Measurements from ENCODE around the gene TBC1D22A. TPM values are rescaled to one million over a fixed set of nuclear protein-coding genes. Genes with fewer than 3 reads are reported as not detected.

The TBC1D22A gene
- total RNA-seq, 1 experiment from 2014 or later, result 20.9 TPM

DNA sequence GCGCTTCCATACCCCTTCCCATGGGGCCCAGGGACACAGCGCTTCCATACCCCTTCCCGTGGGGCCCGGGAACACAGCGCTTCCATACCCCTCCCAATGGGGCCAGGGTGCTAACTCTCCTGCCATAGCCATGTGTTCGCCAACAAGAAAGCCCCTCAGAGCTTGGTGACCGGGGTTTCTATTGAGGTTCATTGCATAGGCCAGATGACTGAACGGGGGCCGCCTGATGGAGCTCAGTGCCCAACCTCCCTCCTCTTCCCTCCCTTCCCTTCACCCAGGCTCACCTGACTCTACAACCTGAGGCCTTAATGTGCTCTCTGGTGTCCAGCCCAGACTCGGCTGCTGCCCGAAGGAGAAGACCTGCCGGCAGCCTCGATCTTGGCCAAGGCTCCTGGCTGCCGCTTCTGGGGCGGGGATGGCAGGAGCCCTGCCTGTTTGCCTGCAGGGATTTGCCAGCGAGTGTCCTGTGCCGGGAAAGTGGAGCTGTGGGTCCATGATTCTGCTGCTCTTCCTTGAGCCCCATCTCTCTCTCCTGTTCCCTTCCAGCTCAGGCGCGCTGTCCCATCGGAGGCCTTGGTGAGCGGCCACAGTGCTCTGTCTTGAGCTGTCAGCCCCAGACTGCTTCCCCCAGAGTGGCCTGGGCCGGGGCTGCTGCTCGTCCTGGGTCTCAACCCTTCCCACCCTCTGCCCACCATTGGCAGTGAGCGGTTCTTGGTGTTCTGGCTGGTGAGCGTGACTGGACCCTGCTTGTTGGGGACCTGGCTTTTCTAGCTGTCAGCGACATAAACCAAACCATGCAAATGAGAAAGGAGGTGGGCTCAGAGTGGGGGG is 267.0 kb downstream of the TBC1D22A start:
- Histone ChIP-seq H3K4me3 (replicated peaks in 1 of 2; ENCODE audit: low read depth in 1 of 2, low read length in 2 of 2) (no peak overlapping the region), H3K9me2 (ENCODE audit: insufficient read depth) (no peaks in the 10 kb centered on the region), H4K20me1 (ENCODE audit: insufficient read depth) (no peaks in the 10 kb centered on the region), H3K9me3 (ENCODE audit: control insufficient read depth in 1 of 2, insufficient read depth in 1 of 2, low read depth in 1 of 2, low read length in 2 of 2) (no peaks in the 10 kb centered on the region), H3K27ac (ENCODE audit: low read depth, low read length) (no peak overlapping the region), H2AFZ (ENCODE audit: low read depth, low read length, poor library complexity, severe bottlenecking) (no peak overlapping the region), H3K9ac (ENCODE audit: low read length) (no peak overlapping the region), H3K4me1 (ENCODE audit: control insufficient read depth in 1 of 2, insufficient read depth in 2 of 2, low read length in 2 of 2) (no peaks in the 10 kb centered on the region), H3K4me2 (ENCODE audit: low read length) (no peak overlapping the region), H3K36me3 (ENCODE audit: control insufficient read depth in 1 of 2, insufficient read depth in 2 of 2, low read length in 2 of 2) (no peaks in the 10 kb centered on the region), H3K79me2 (ENCODE audit: insufficient read depth, low read length) (no peaks in the 10 kb centered on the region), H3K27me3 (ENCODE audit: insufficient read depth, low read length) (no peaks in the 10 kb centered on the region)
- intact Hi-C loops (cut with micrococcal nuclease), result no loop called here
- no peak for ATAC-seq
- CTCF ChIA-PET, result no interaction called here
- DNase-seq (ENCODE audit: low read depth, low spot score), result no peak
- RAD21 ChIA-PET (ENCODE audit: low non-redundant PET in 1 of 2, low total read pairs in 2 of 2, uncharacterized antibody in 2 of 2, unreplicated experiment in 2 of 2), result no interaction called here
- no TSS peak for BruUV-seq (replicated peaks)
- TF ChIP-seq JUND (IDR thresholded peaks at IDR 0.05), result no peak
- TF ChIP-seq, protein P1, sequence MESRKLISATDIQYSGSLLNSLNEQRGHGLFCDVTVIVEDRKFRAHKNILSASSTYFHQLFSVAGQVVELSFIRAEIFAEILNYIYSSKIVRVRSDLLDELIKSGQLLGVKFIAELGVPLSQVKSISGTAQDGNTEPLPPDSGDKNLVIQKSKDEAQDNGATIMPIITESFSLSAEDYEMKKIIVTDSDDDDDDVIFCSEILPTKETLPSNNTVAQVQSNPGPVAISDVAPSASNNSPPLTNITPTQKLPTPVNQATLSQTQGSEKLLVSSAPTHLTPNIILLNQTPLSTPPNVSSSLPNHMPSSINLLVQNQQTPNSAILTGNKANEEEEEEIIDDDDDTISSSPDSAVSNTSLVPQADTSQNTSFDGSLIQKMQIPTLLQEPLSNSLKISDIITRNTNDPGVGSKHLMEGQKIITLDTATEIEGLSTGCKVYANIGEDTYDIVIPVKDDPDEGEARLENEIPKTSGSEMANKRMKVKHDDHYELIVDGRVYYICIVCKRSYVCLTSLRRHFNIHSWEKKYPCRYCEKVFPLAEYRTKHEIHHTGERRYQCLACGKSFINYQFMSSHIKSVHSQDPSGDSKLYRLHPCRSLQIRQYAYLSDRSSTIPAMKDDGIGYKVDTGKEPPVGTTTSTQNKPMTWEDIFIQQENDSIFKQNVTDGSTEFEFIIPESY (IDR thresholded peaks at IDR 0.05; ENCODE audit: extremely low read depth, insufficient replicate concordance, low read length), result no peak
- TF ChIP-seq, protein P2, sequence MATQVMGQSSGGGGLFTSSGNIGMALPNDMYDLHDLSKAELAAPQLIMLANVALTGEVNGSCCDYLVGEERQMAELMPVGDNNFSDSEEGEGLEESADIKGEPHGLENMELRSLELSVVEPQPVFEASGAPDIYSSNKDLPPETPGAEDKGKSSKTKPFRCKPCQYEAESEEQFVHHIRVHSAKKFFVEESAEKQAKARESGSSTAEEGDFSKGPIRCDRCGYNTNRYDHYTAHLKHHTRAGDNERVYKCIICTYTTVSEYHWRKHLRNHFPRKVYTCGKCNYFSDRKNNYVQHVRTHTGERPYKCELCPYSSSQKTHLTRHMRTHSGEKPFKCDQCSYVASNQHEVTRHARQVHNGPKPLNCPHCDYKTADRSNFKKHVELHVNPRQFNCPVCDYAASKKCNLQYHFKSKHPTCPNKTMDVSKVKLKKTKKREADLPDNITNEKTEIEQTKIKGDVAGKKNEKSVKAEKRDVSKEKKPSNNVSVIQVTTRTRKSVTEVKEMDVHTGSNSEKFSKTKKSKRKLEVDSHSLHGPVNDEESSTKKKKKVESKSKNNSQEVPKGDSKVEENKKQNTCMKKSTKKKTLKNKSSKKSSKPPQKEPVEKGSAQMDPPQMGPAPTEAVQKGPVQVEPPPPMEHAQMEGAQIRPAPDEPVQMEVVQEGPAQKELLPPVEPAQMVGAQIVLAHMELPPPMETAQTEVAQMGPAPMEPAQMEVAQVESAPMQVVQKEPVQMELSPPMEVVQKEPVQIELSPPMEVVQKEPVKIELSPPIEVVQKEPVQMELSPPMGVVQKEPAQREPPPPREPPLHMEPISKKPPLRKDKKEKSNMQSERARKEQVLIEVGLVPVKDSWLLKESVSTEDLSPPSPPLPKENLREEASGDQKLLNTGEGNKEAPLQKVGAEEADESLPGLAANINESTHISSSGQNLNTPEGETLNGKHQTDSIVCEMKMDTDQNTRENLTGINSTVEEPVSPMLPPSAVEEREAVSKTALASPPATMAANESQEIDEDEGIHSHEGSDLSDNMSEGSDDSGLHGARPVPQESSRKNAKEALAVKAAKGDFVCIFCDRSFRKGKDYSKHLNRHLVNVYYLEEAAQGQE (IDR thresholded peaks at IDR 0.05; ENCODE audit: low read depth), result no peak
- TF ChIP-seq POLR2A (IDR thresholded peaks at IDR 0.05; ENCODE audit: borderline replicate concordance, extremely low read depth, insufficient read depth, insufficient read length), result no peak
- TF ChIP-seq EZH2 (IDR thresholded peaks at IDR 0.05), result no peak
- TF ChIP-seq, protein P3, sequence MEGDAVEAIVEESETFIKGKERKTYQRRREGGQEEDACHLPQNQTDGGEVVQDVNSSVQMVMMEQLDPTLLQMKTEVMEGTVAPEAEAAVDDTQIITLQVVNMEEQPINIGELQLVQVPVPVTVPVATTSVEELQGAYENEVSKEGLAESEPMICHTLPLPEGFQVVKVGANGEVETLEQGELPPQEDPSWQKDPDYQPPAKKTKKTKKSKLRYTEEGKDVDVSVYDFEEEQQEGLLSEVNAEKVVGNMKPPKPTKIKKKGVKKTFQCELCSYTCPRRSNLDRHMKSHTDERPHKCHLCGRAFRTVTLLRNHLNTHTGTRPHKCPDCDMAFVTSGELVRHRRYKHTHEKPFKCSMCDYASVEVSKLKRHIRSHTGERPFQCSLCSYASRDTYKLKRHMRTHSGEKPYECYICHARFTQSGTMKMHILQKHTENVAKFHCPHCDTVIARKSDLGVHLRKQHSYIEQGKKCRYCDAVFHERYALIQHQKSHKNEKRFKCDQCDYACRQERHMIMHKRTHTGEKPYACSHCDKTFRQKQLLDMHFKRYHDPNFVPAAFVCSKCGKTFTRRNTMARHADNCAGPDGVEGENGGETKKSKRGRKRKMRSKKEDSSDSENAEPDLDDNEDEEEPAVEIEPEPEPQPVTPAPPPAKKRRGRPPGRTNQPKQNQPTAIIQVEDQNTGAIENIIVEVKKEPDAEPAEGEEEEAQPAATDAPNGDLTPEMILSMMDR (IDR thresholded peaks at IDR 0.05 in 2 of 3, conservative IDR thresholded peaks at IDR 0.05 in 1 of 3; ENCODE audit: borderline replicate concordance in 1 of 3, insufficient read depth in 1 of 3, low read depth in 2 of 3, low read length in 2 of 3), result no peak
- no peak for TF ChIP-seq RAD21 (IDR thresholded peaks at IDR 0.05; ENCODE audit: low read depth)
- no peak for TF ChIP-seq EZH2phosphoT487 (IDR thresholded peaks at IDR 0.05; ENCODE audit: borderline replicate concordance)
- no peak for TF ChIP-seq ZNF274 (IDR thresholded peaks at IDR 0.05; ENCODE audit: low read depth, low read length)
- TF ChIP-seq ELF1 (IDR thresholded peaks at IDR 0.05; ENCODE audit: borderline replicate concordance, low read depth), result no peak
- no peak for TF ChIP-seq YY1 (IDR thresholded peaks at IDR 0.05; ENCODE audit: extremely low read depth, insufficient replicate concordance, low read depth, low read length)
- TF ChIP-seq ZFX (IDR thresholded peaks at IDR 0.05), result no peak
- TF ChIP-seq POLR2AphosphoS5 (IDR thresholded peaks at IDR 0.05; ENCODE audit: low read depth, low read length), result no peak
- TF ChIP-seq CBX3 (IDR thresholded peaks at IDR 0.05; ENCODE audit: low read depth), result no peak
- TF ChIP-seq SRF (IDR thresholded peaks at IDR 0.05; ENCODE audit: low read depth), result no peak
- no peak for TF ChIP-seq CEBPB (IDR thresholded peaks at IDR 0.05; ENCODE audit: low read depth)
- TF ChIP-seq SP1 (IDR thresholded peaks at IDR 0.05; ENCODE audit: low read depth), result no peak
- no peak for TF ChIP-seq SIN3A (IDR thresholded peaks at IDR 0.05; ENCODE audit: low read depth)
- TF ChIP-seq, protein P4, sequence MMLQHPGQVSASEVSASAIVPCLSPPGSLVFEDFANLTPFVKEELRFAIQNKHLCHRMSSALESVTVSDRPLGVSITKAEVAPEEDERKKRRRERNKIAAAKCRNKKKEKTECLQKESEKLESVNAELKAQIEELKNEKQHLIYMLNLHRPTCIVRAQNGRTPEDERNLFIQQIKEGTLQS (IDR thresholded peaks at IDR 0.05), result no peak
- TF ChIP-seq, protein P5, sequence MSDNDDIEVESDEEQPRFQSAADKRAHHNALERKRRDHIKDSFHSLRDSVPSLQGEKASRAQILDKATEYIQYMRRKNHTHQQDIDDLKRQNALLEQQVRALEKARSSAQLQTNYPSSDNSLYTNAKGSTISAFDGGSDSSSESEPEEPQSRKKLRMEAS (IDR thresholded peaks at IDR 0.05), result no peak
- POLR2A ChIA-PET, result no interaction called here
